Limb (tissue), 2 donors: Measurements from ENCODE around the gene NNMT.

ENCODE experiments used
- DNase-seq, 2 donors: peaks; one replicate each; pipeline ENCODE4 v3.0.0-alpha.2; 2016; ENCODE audit errors: extremely low spot score in 2 of 2

Gene NNMT

GRCh38 chr11:114262681-114263512 is 33.3 kb upstream of the NNMT start:
- DNase-seq, result peak; percentile 62 to 76

GRCh38 chr11:114263513-114264170 is 32.6 kb upstream of the NNMT start:
- no peak for DNase-seq

GRCh38 chr11:114264381-114264780 is 31.8 kb upstream of the NNMT start:
- no peak for DNase-seq

GRCh38 chr11:114265122-114265878 is 30.9 kb upstream of the NNMT start:
- no peak for DNase-seq

- no peak for DNase-seq
These were observed 26.7 kb upstream of the NNMT start for GRCh38 chr11:114269498-114269897.

GRCh38 chr11:114270531-114271270 is 25.5 kb upstream of the NNMT start:
- no peak for DNase-seq

GRCh38 chr11:114271316-114271715 is 24.9 kb upstream of the NNMT start:
- no peak for DNase-seq

- no peak for DNase-seq
These were observed 23.9 kb upstream of the NNMT start for GRCh38 chr11:114272311-114272710.

GRCh38 chr11:114273071-114273470 is 23.1 kb upstream of the NNMT start:
- DNase-seq, result no peak

GRCh38 chr11:114273890-114274635 is 22.1 kb upstream of the NNMT start:
- no peak for DNase-seq

- no peak for DNase-seq
These were observed 21.6 kb upstream of the NNMT start for GRCh38 chr11:114274637-114275036.

- no peak for DNase-seq
These were observed 20.9 kb upstream of the NNMT start for GRCh38 chr11:114275280-114275679.

- no peak for DNase-seq
These were observed 20.1 kb upstream of the NNMT start for GRCh38 chr11:114276077-114276476.

GRCh38 chr11:114277637-114278341 is 18.4 kb upstream of the NNMT start:
- DNase-seq, result no peak

GRCh38 chr11:114278342-114279065 is 17.7 kb upstream of the NNMT start:
- DNase-seq, result no peak

- no peak for DNase-seq
These were observed 16.2 kb upstream of the NNMT start for GRCh38 chr11:114279792-114280546.

- DNase-seq, result peak; percentile 41 to 74
These were observed 15.5 kb upstream of the NNMT start for GRCh38 chr11:114280696-114281095.

- DNase-seq, result no peak
These were observed 14.7 kb upstream of the NNMT start for GRCh38 chr11:114281388-114281956.
